ENCODE measurements around the gene RGS7.

- TF ChIP-seq CTCF (optimal IDR thresholded peaks at IDR 0.05 in 1 of 3, IDR thresholded peaks at IDR 0.05 in 1 of 3, conservative IDR thresholded peaks at IDR 0.05 in 1 of 3; ENCODE audit: extremely low read depth in 1 of 3, insufficient read depth in 2 of 3, low read length in 3 of 3) (no peak), EZH2 (IDR thresholded peaks at IDR 0.05; ENCODE audit: low read length) (no peak)
Measured at GRCh38 chr1:240802271-240802670, 554.7 kb downstream of the RGS7 start.

Measured in keratinocyte (primary cell).